WTC11 (cell line): Measurements from ENCODE around the gene ZBTB20.

ENCODE experiments used
- CBFB ChIP-seq: sonication (generic); formaldehyde crosslinking; IDR thresholded peaks from 2 replicates; pipeline ENCODE4 v1.8.1; 2022; ENCODE audit warnings: mild to moderate bottlenecking, low read depth, missing genetic modification reagents
- CREB1 ChIP-seq: sonication (generic); formaldehyde crosslinking; IDR thresholded peaks from 2 replicates; pipeline ENCODE4 v1.8.0; 2023; ENCODE audit warnings: mild to moderate bottlenecking, missing genetic modification reagents
- CTCF ChIP-seq: fragments of 200-600 bp; IDR thresholded peaks from 2 replicates; pipeline ENCODE4 v1.8.0; 2022; ENCODE audit warnings: antibody characterized with exemption
- ELF4 ChIP-seq: sonication (generic); formaldehyde crosslinking; IDR thresholded peaks from 2 replicates; pipeline ENCODE4 v1.8.1; 2022; ENCODE audit warnings: low read depth, mild to moderate bottlenecking, moderate library complexity, missing genetic modification reagents
- MAX ChIP-seq: sonication (generic); formaldehyde crosslinking; IDR thresholded peaks from 2 replicates; pipeline ENCODE4 v1.8.0; 2022; ENCODE audit warnings: mild to moderate bottlenecking, missing genetic modification reagents
- NR2C2 ChIP-seq: sonication (generic); formaldehyde crosslinking; IDR thresholded peaks from 2 replicates; pipeline ENCODE4 v1.8.0; 2022; ENCODE audit warnings: mild to moderate bottlenecking, missing genetic modification reagents
- PREB ChIP-seq: sonication (generic); formaldehyde crosslinking; IDR thresholded peaks from 2 replicates; pipeline ENCODE4 v1.8.1; 2022; ENCODE audit warnings: mild to moderate bottlenecking, missing genetic modification reagents, moderate library complexity, borderline replicate concordance
- SMAD3 ChIP-seq: sonication (generic); formaldehyde crosslinking; IDR thresholded peaks from 2 replicates; pipeline ENCODE4 v1.8.0; 2022; ENCODE audit warnings: missing genetic modification reagents, mild to moderate bottlenecking, borderline replicate concordance
- SP1 ChIP-seq: sonication (generic); formaldehyde crosslinking; conservative IDR thresholded peaks from 2 replicates; pipeline ENCODE4 v1.8.1; 2022; ENCODE audit warnings: missing genetic modification reagents
- ZNF416 ChIP-seq: fragments of 250-450 bp; sonication (Bioruptor Pico); IDR thresholded peaks from 2 replicates; pipeline ENCODE4 v1.9.0; 2021; ENCODE audit warnings: mild to moderate bottlenecking, inconsistent platforms

GRCh38 chr3:114953215-114953799 is 193.8 kb downstream of the ZBTB20 start:
- TF ChIP-seq CREB1 (no peak), CTCF (no peak), MAX (CRISPR knock-in tag) (no peak), SP1 (CRISPR knock-in tag) (no peak), SMAD3 (no peak), NR2C2 (CRISPR knock-in tag) (no peak), ELF4 (no peak), CBFB (CRISPR knock-in tag) (no peak), ZNF416 (CRISPR knock-in tag) (no peak), PREB (no peak)
